Endodermal cell (in vitro differentiated cells): ENCODE results near the gene GCN1. TPM values are rescaled to one million over a fixed set of nuclear protein-coding genes. Genes with fewer than 3 reads are reported as not detected.

Experiments
- DNase-seq: peaks from one replicate; pipeline ENCODE4 v3.0.0-alpha.2; 2017
- H3K27ac ChIP-seq: 2 replicates; pipeline ENCODE4 v1.5.1; 2013; ENCODE audit warnings: mild to moderate bottlenecking, low read depth, low read length, moderate library complexity
- H3K27me3 ChIP-seq: 2 replicates; pipeline ENCODE4 v1.6.1; 2013; ENCODE audit warnings: mild to moderate bottlenecking, low read length, moderate library complexity; ENCODE audit not compliant: insufficient read depth, control insufficient read depth, poor library complexity, severe bottlenecking
- H3K36me3 ChIP-seq: 2 replicates; pipeline ENCODE4 v1.7.0; 2013; ENCODE audit warnings: mild to moderate bottlenecking, low read length, moderate library complexity; ENCODE audit not compliant: control insufficient read depth, insufficient read depth
- H3K4me1 ChIP-seq: one replicate; pipeline ENCODE4 v1.7.0; 2013; ENCODE audit warnings: low read length; ENCODE audit not compliant: control insufficient read depth, insufficient read depth
- H3K4me3 ChIP-seq: 2 replicates; pipeline ENCODE4 v1.5.1; 2013; ENCODE audit warnings: mild to moderate bottlenecking, low read length, moderate library complexity
- H3K9ac ChIP-seq: 2 replicates; pipeline ENCODE4 v1.6.1; 2013; ENCODE audit warnings: mild to moderate bottlenecking, low read length, moderate library complexity; ENCODE audit not compliant: poor library complexity, severe bottlenecking; ENCODE audit errors: extremely low read depth
- H3K9me3 ChIP-seq: 2 replicates; pipeline ENCODE4 v1.6.1; 2013; ENCODE audit warnings: mild to moderate bottlenecking, low read length, moderate library complexity; ENCODE audit not compliant: control insufficient read depth
- H3K27ac Mint-ChIP-seq: 2 replicates; pipeline ENCODE4 v1.8.0; 2020; ENCODE audit warnings: mixed read lengths
- H3K27me3 Mint-ChIP-seq: 2 replicates; pipeline ENCODE4 v1.8.0; 2021; ENCODE audit warnings: mild to moderate bottlenecking, mixed read lengths; ENCODE audit not compliant: insufficient read depth
- H3K36me3 Mint-ChIP-seq: 2 replicates; pipeline ENCODE4 v1.8.0; 2020; ENCODE audit warnings: low read depth, mixed read lengths
- H3K4me1 Mint-ChIP-seq: 2 replicates; pipeline ENCODE4 v1.8.0; 2020; ENCODE audit warnings: mixed read lengths
- H3K4me3 Mint-ChIP-seq: 2 replicates; pipeline ENCODE4 v1.8.0; 2020; ENCODE audit warnings: mild to moderate bottlenecking, moderate library complexity, mixed read lengths
- H3K9me3 Mint-ChIP-seq: 2 replicates; pipeline ENCODE4 v1.8.0; 2020; ENCODE audit warnings: mild to moderate bottlenecking, mixed read lengths
- WGBS, 2 experiments: methylation state at CpG; one replicate each; pipeline versions ENCODE4 v1.1.5 to v1.1.7; 2013; ENCODE audit warnings: missing lambda C conversion rate in 2 of 2, mixed read lengths in 1 of 2; ENCODE audit not compliant: insufficient coverage in 1 of 2, insufficient read length in 1 of 2; 5-methylcytosine and 5-hydroxymethylcytosine counted together
- total RNA-seq, 2 donors: library from RNA; stranded (reverse); fragmentation: NEBNext Ultra II Directional in 1 of 2; extraction: Animal tissue kit (Norgen Biotek cat#: 25700) in 1 of 2; gene quantifications; 2 replicates in 1 of 2; 3 replicates in 1 of 2; pipeline ENCODE4 v1.2.1, GENCODE V29; 2021
- TF ChIP-seq, protein P1 (sequence below): fragments of 200-600 bp; sonication (generic); conservative IDR thresholded peaks from 2 replicates; pipeline ENCODE4 v1.5.0; 2021; ENCODE audit warnings: antibody characterized with exemption, mild to moderate bottlenecking

GCN1 gene
- total RNA-seq, 2 donors from 2014 or later: 133 to 143 TPM

DNA sequence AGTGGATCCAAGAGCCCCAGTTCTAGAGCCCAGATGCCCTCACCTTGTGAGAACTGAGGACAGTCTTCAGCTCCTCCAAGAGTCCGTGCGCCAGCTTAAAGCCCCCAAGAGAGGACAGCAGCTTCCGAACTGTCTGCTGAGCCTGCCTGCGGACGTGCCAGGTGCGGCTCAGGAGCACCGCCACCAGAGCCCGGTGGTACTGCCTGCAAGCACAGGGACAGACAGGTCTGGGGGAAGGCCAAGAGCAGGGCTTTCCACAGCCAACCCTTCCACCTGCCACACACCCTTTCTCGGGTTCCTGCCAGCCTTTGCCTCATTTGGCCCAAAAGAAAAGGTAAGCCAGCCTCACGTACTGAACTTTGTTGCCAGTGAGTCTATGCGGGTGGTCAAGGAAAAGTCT, 30.2 kb downstream of the GCN1 start:
- WGBS, 2 experiments: 96% methylated on average over 10 to 11 of the region's 11 CpGs
- DNase-seq: peak; percentile 67
- H3K4me3 Mint-ChIP-seq: no peak overlapping the region
- no peaks in the 10 kb centered on the region for H3K9me3 Mint-ChIP-seq
- H3K27me3 ChIP-seq: no peaks in the 10 kb centered on the region
- no peak overlapping the region for H3K27ac ChIP-seq
- no peak overlapping the region for H3K9ac ChIP-seq
- no peak overlapping the region for H3K4me3 ChIP-seq
- TF ChIP-seq, protein P1, sequence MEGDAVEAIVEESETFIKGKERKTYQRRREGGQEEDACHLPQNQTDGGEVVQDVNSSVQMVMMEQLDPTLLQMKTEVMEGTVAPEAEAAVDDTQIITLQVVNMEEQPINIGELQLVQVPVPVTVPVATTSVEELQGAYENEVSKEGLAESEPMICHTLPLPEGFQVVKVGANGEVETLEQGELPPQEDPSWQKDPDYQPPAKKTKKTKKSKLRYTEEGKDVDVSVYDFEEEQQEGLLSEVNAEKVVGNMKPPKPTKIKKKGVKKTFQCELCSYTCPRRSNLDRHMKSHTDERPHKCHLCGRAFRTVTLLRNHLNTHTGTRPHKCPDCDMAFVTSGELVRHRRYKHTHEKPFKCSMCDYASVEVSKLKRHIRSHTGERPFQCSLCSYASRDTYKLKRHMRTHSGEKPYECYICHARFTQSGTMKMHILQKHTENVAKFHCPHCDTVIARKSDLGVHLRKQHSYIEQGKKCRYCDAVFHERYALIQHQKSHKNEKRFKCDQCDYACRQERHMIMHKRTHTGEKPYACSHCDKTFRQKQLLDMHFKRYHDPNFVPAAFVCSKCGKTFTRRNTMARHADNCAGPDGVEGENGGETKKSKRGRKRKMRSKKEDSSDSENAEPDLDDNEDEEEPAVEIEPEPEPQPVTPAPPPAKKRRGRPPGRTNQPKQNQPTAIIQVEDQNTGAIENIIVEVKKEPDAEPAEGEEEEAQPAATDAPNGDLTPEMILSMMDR: no peak
- no peaks in the 10 kb centered on the region for H3K9me3 ChIP-seq
- H3K36me3 ChIP-seq: peaks cover 78% of the 10 kb centered on the region
- H3K4me1 ChIP-seq: no peaks in the 10 kb centered on the region
- no peaks in the 10 kb centered on the region for H3K27me3 Mint-ChIP-seq
- H3K27ac Mint-ChIP-seq: no peak overlapping the region
- H3K36me3 Mint-ChIP-seq: peaks cover 59% of the 10 kb centered on the region
- no peaks in the 10 kb centered on the region for H3K4me1 Mint-ChIP-seq

DNA sequence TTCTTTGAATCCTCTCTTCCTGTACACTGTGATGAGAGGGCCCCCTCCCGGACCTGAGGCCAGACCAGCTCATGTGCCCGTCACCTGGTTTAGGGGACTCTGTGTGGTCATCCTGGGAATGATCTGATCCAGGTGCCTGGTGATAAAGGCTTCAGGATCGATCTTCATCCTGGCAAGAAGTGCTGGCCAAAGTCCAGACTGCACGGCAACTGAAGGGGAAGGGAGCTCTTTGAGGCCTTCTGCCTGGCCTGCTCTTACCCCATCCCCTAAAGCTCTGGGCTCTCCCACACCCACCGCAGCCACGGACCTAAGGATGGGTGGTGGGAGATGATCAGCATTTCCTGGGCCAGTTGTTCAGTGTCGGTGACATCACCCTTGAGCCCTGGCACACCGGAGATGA, 31.8 kb downstream of the GCN1 start:
- Histone ChIP-seq H3K9me3 (no peaks in the 10 kb centered on the region), H3K4me1 (no peaks in the 10 kb centered on the region), H3K27me3 (no peaks in the 10 kb centered on the region), H3K4me3 (no peak overlapping the region), H3K36me3 (peaks cover 78% of the 10 kb centered on the region), H3K9ac (no peak overlapping the region), H3K27ac (no peak overlapping the region)
- no peaks in the 10 kb centered on the region for H3K4me1 Mint-ChIP-seq
- peaks cover 62% of the 10 kb centered on the region for H3K36me3 Mint-ChIP-seq
- TF ChIP-seq, protein P1: no peak
- 95 to 97% methylated on average over 5 to 8 of the region's 8 CpGs for WGBS, 2 experiments
- no peaks in the 10 kb centered on the region for H3K27me3 Mint-ChIP-seq
- H3K9me3 Mint-ChIP-seq: no peaks in the 10 kb centered on the region
- peak overlapping the region; percentile 35 for H3K27ac Mint-ChIP-seq
- H3K4me3 Mint-ChIP-seq: no peak overlapping the region
- DNase-seq: no peak

DNA sequence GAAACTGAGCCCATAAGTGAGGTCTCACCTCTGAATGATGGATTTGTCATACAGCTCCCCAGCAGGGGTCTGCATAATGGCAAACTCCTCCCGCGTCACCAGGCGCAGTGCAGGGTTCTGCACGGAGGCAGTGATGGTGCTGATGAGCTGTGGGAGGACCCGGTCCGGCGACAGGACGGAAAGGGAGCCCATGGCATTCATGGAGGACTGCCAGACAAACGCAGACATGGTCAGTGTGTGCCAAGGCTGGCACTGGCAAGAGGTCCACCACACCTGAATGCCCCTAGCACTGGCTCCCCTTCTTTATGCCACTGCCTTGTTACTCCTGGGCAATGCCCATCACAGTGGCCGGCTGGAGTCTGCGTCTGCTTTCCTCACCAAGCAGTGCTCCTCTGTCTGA, 32.7 kb downstream of the GCN1 start:
- Histone ChIP-seq H3K9me3 (no peaks in the 10 kb centered on the region), H3K36me3 (peaks cover 80% of the 10 kb centered on the region)

More for the DNA sequence above, 32.7 kb downstream of the GCN1 start:
- Histone ChIP-seq H3K4me3 (no peak overlapping the region), H3K27ac (no peak overlapping the region), H3K9ac (no peak overlapping the region), H3K4me1 (no peaks in the 10 kb centered on the region), H3K27me3 (no peaks in the 10 kb centered on the region)
- 96 to 98% methylated on average over 11 of the region's 11 CpGs for WGBS, 2 experiments
- Mint-ChIP-seq H3K36me3 (peaks cover 67% of the 10 kb centered on the region), H3K27me3 (no peaks in the 10 kb centered on the region), H3K4me3 (no peak overlapping the region), H3K9me3 (no peaks in the 10 kb centered on the region), H3K4me1 (no peaks in the 10 kb centered on the region), H3K27ac (no peak overlapping the region)
- DNase-seq: no peak
- TF ChIP-seq, protein P1: no peak
